Neural cell (in vitro differentiated cells): ENCODE results near the gene STAT4. TPM values are rescaled to one million over a fixed set of nuclear protein-coding genes. Genes with fewer than 3 reads are reported as not detected.

Source experiments
- H2AFZ ChIP-seq: fragments of 200-600, 300-800 bp; sonication (generic), shearing (Covaris generic); 2 replicates; pipeline ENCODE4 v1.6.0; 2014; ENCODE audit warnings: low read depth, mild to moderate bottlenecking, antibody characterized with exemption, low read length, moderate library complexity
- H3F3A ChIP-seq: fragments of 200-600 bp; shearing (Covaris generic); 2 replicates; pipeline ENCODE4 v1.6.1; 2016; ENCODE audit warnings: mild to moderate bottlenecking, moderate library complexity, mixed read lengths, antibody characterized with exemption, low read length; ENCODE audit not compliant: insufficient read depth, poor library complexity, severe bottlenecking
- H3K27ac ChIP-seq: fragments of 200-600, 300-800 bp; sonication (generic), shearing (Covaris generic); 2 replicates; pipeline ENCODE4 v1.5.1; 2014; ENCODE audit warnings: mild to moderate bottlenecking, low read length, moderate library complexity
- H3K27me3 ChIP-seq: fragments of 300-800, 200-600 bp; sonication (generic), shearing (Covaris generic); 2 replicates; pipeline ENCODE4 v1.6.0; 2014; ENCODE audit warnings: mild to moderate bottlenecking, low read depth, low read length, moderate library complexity; ENCODE audit not compliant: insufficient read depth
- H3K36me3 ChIP-seq: fragments of 300-800, 200-600 bp; sonication (generic), shearing (Covaris generic); 2 replicates; pipeline ENCODE4 v1.5.1; 2014; ENCODE audit warnings: mild to moderate bottlenecking, antibody characterized with exemption, low read length, moderate library complexity; ENCODE audit not compliant: insufficient read depth
- H3K4me2 ChIP-seq: fragments of 300-800, 200-600 bp; sonication (generic), shearing (Covaris generic); 2 replicates; pipeline ENCODE4 v1.6.0; 2014; ENCODE audit warnings: mild to moderate bottlenecking, low read length
- H3K4me3 ChIP-seq: fragments of 300-800, 200-600 bp; sonication (generic), shearing (Covaris generic); 2 replicates; pipeline ENCODE4 v1.5.1; 2014; ENCODE audit warnings: mild to moderate bottlenecking, low read length, moderate library complexity
- H3K79me2 ChIP-seq: fragments of 200-600 bp; shearing (Covaris generic); replicated peaks from 2 replicates; pipeline ENCODE4 v1.6.0; 2014; ENCODE audit warnings: mild to moderate bottlenecking, low read length, moderate library complexity; ENCODE audit not compliant: insufficient read depth
- H3K9ac ChIP-seq: fragments of 300-800, 200-600 bp; sonication (generic), shearing (Covaris generic); 2 replicates; pipeline ENCODE4 v1.6.1; 2016; ENCODE audit warnings: mild to moderate bottlenecking, low read length, mixed read lengths
- H3K9me2 ChIP-seq: fragments of 200-600 bp; shearing (Covaris generic); 2 replicates; pipeline ENCODE4 v1.6.1; 2016; ENCODE audit warnings: mild to moderate bottlenecking, low read length, mixed read lengths; ENCODE audit not compliant: insufficient read depth
- H3K9me3 ChIP-seq: fragments of 200-600, 300-800 bp; sonication (generic), shearing (Covaris generic); 2 replicates; pipeline ENCODE4 v1.6.1; 2016; ENCODE audit warnings: mild to moderate bottlenecking, mixed run types, low read length, moderate library complexity, mixed read lengths
- H4K20me1 ChIP-seq: fragments of 200-600 bp; shearing (Covaris generic); 2 replicates; pipeline ENCODE4 v1.6.1; 2016; ENCODE audit warnings: mild to moderate bottlenecking, mixed run types; ENCODE audit not compliant: insufficient read depth
- EP300 ChIP-seq: fragments of 450-650 bp; conservative IDR thresholded peaks from 2 replicates; pipeline ENCODE4 v1.6.1; 2014; ENCODE audit warnings: antibody characterized with exemption, mild to moderate bottlenecking, moderate library complexity; ENCODE audit not compliant: poor library complexity, severe bottlenecking
- EZH2 ChIP-seq: fragments of 200-600, 300-800 bp; shearing (Covaris generic), sonication (generic); IDR thresholded peaks from 2 replicates; pipeline ENCODE4 v1.6.1; 2014; ENCODE audit warnings: antibody characterized with exemption, low read length, borderline replicate concordance, mild to moderate bottlenecking; ENCODE audit not compliant: insufficient read depth, poor library complexity, severe bottlenecking
- MXI1 ChIP-seq: fragments of 450-650 bp; conservative IDR thresholded peaks from 2 replicates; pipeline ENCODE4 v1.6.1; 2014; ENCODE audit warnings: antibody characterized with exemption, mild to moderate bottlenecking; ENCODE audit not compliant: poor library complexity, severe bottlenecking
- POLR2AphosphoS5 ChIP-seq: IDR thresholded peaks from 2 replicates; pipeline ENCODE4 v1.6.1; 2012
- RAD21 ChIP-seq: fragments of 450-650 bp; conservative IDR thresholded peaks from 2 replicates; pipeline ENCODE4 v1.6.1; 2014; ENCODE audit warnings: antibody characterized with exemption, mild to moderate bottlenecking, moderate library complexity
- SMC3 ChIP-seq: fragments of 450-650 bp; conservative IDR thresholded peaks from 2 replicates; pipeline ENCODE4 v1.6.1; 2014; ENCODE audit warnings: antibody characterized with exemption, mild to moderate bottlenecking, moderate library complexity; ENCODE audit not compliant: poor library complexity
- TAF1 ChIP-seq: IDR thresholded peaks from 2 replicates; pipeline ENCODE4 v1.6.1; 2012; ENCODE audit warnings: low read depth
- polyA plus RNA-seq: library from polyadenylated mRNA; depleted of rRNA; stranded (reverse); fragments of >200 nt; gene quantifications from 2 replicates; pipeline ENCODE4 v1.2.3, GENCODE V29; 2014
- TF ChIP-seq, protein P1 (sequence below): IDR thresholded peaks from 2 replicates; pipeline ENCODE4 v1.6.1; 2012; ENCODE audit warnings: borderline replicate concordance
- TF ChIP-seq, protein P2 (sequence below): fragments of 450-650 bp; IDR thresholded peaks from 2 replicates; pipeline ENCODE4 v1.5.1; 2014; ENCODE audit warnings: antibody characterized with exemption, mild to moderate bottlenecking, moderate library complexity; ENCODE audit not compliant: poor library complexity, severe bottlenecking

The STAT4 gene
- polyA plus RNA-seq, 1 donor from 2014 or later: 3.7 TPM

GRCh38 chr2:190981333-190981732 lies 169.5 kb downstream of the STAT4 start:
- TF ChIP-seq MXI1 (no peak), POLR2AphosphoS5 (no peak), TAF1 (no peak), SMC3 (no peak)
- TF ChIP-seq, protein P1, sequence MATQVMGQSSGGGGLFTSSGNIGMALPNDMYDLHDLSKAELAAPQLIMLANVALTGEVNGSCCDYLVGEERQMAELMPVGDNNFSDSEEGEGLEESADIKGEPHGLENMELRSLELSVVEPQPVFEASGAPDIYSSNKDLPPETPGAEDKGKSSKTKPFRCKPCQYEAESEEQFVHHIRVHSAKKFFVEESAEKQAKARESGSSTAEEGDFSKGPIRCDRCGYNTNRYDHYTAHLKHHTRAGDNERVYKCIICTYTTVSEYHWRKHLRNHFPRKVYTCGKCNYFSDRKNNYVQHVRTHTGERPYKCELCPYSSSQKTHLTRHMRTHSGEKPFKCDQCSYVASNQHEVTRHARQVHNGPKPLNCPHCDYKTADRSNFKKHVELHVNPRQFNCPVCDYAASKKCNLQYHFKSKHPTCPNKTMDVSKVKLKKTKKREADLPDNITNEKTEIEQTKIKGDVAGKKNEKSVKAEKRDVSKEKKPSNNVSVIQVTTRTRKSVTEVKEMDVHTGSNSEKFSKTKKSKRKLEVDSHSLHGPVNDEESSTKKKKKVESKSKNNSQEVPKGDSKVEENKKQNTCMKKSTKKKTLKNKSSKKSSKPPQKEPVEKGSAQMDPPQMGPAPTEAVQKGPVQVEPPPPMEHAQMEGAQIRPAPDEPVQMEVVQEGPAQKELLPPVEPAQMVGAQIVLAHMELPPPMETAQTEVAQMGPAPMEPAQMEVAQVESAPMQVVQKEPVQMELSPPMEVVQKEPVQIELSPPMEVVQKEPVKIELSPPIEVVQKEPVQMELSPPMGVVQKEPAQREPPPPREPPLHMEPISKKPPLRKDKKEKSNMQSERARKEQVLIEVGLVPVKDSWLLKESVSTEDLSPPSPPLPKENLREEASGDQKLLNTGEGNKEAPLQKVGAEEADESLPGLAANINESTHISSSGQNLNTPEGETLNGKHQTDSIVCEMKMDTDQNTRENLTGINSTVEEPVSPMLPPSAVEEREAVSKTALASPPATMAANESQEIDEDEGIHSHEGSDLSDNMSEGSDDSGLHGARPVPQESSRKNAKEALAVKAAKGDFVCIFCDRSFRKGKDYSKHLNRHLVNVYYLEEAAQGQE: no peak
- TF ChIP-seq, protein P2, sequence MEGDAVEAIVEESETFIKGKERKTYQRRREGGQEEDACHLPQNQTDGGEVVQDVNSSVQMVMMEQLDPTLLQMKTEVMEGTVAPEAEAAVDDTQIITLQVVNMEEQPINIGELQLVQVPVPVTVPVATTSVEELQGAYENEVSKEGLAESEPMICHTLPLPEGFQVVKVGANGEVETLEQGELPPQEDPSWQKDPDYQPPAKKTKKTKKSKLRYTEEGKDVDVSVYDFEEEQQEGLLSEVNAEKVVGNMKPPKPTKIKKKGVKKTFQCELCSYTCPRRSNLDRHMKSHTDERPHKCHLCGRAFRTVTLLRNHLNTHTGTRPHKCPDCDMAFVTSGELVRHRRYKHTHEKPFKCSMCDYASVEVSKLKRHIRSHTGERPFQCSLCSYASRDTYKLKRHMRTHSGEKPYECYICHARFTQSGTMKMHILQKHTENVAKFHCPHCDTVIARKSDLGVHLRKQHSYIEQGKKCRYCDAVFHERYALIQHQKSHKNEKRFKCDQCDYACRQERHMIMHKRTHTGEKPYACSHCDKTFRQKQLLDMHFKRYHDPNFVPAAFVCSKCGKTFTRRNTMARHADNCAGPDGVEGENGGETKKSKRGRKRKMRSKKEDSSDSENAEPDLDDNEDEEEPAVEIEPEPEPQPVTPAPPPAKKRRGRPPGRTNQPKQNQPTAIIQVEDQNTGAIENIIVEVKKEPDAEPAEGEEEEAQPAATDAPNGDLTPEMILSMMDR: no peak
- Histone ChIP-seq H3K27ac (no peak overlapping the region), H3K36me3 (peaks cover 10% of the 10 kb centered on the region), H3K79me2 (no peaks in the 10 kb centered on the region), H4K20me1 (no peaks in the 10 kb centered on the region), H3K9me2 (no peaks in the 10 kb centered on the region), H3K4me3 (no peak overlapping the region), H3F3A (no peaks in the 10 kb centered on the region), H3K9ac (no peak overlapping the region), H3K4me2 (no peak overlapping the region), H2AFZ (no peak overlapping the region), H3K9me3 (no peaks in the 10 kb centered on the region), H3K27me3 (no peaks in the 10 kb centered on the region)

DNA sequence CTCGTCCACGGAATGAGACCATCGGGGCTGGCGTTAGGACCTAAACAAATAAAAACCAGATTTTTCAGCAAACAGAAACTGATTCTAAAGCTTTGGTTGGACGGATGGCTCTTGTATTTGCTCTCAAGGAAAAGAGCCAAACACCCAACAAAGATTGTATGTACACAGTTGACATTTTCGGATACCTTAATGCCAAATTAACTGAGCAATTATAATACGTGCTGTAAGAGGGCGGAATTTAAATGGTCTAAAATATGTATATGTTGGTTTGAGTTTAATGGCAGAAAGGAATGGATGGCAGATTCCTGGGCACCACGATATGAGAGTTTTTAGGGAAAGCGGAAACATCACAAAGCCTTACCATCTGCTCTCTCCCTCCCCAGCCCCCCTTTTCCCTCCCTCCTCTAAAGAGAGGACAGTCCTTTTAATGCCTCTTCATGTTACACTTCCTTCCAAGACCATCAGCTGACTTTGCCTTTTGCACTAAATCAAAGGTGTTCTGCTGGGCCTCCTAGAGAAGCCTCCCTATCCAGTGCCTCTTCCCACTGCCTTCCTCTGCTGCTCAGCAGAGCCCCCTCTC lies 170.1 kb downstream of the STAT4 start:
- Histone ChIP-seq H3K27ac (no peak overlapping the region), H3K79me2 (no peaks in the 10 kb centered on the region), H3K36me3 (peaks cover 10% of the 10 kb centered on the region), H3F3A (no peaks in the 10 kb centered on the region), H3K4me3 (no peak overlapping the region), H3K27me3 (no peaks in the 10 kb centered on the region), H3K9me3 (no peaks in the 10 kb centered on the region), H4K20me1 (no peaks in the 10 kb centered on the region), H2AFZ (no peak overlapping the region), H3K9me2 (no peaks in the 10 kb centered on the region), H3K4me2 (no peak overlapping the region), H3K9ac (no peak overlapping the region)
- TF ChIP-seq MXI1: no peak
- TF ChIP-seq RAD21: no peak
- TF ChIP-seq SMC3: no peak
- TF ChIP-seq POLR2AphosphoS5: no peak
- TF ChIP-seq, protein P2: no peak
- TF ChIP-seq EZH2: no peak
- TF ChIP-seq TAF1: no peak
- no peak for TF ChIP-seq EP300
